HepG2 (cell line): ENCODE results near the gene RBMS2. TPM values are rescaled to one million over a fixed set of nuclear protein-coding genes. Genes with fewer than 3 reads are reported as not detected.
A peak's percentile ranks its signal among the peaks of the same experiment; 100 is the strongest.

Experiments used
- CREM ChIP-seq, 2 experiments: sonication (generic) in 1 of 2; formaldehyde crosslinking in 1 of 2; IDR thresholded peaks; 2 replicates each; pipeline versions ENCODE4 v1.4.0 to v1.6.1; 2016 to 2020; ENCODE audit warnings: antibody characterized with exemption in 1 of 2, mild to moderate bottlenecking in 1 of 2, missing genetic modification reagents in 1 of 2
- RXRB ChIP-seq: IDR thresholded peaks from 2 replicates; pipeline ENCODE4 v1.6.1; 2016; ENCODE audit warnings: borderline replicate concordance, missing genetic modification reagents, missing compliant biosample characterization
- U2AF1 ChIP-seq: fragments of 200-400 bp; formaldehyde crosslinking; optimal IDR thresholded peaks from 2 replicates; pipeline ENCODE3; 2017; ENCODE audit warnings: mild to moderate bottlenecking, low read depth, low read length
- ZNF556 ChIP-seq: sonication (generic); formaldehyde crosslinking; IDR thresholded peaks from 2 replicates; pipeline ENCODE4 v1.4.0; 2020; ENCODE audit warnings: mild to moderate bottlenecking, missing genetic modification reagents, borderline replicate concordance
- ZNF678 ChIP-seq: sonication (generic); formaldehyde crosslinking; IDR thresholded peaks from 2 replicates; pipeline ENCODE4 v1.4.0; 2020; ENCODE audit warnings: mild to moderate bottlenecking, missing genetic modification reagents
- ZNF772 ChIP-seq: sonication (generic); formaldehyde crosslinking; IDR thresholded peaks from 2 replicates; pipeline ENCODE4 v1.5.0; 2020; ENCODE audit warnings: mild to moderate bottlenecking, missing genetic modification reagents
- ZSCAN20 ChIP-seq: sonication (generic); formaldehyde crosslinking; IDR thresholded peaks from 2 replicates; pipeline ENCODE4 v1.4.0; 2020; ENCODE audit warnings: missing genetic modification reagents, mild to moderate bottlenecking, borderline replicate concordance
- polyA plus RNA-seq, 8 experiments: library from polyadenylated mRNA; depleted of rRNA in 3 of 8; stranded (reverse) in 7 of 8; unstranded in 1 of 8; fragments of >200 nt; fragmentation: Illumina TruSeq in 4 of 8; extraction: Trizol in 4 of 8; gene quantifications; 2 replicates each; pipeline versions ENCODE4 v1.2.1 to v1.2.3, GENCODE V29; 2011 to 2016; ENCODE audit warnings: low read depth in 4 of 8, missing spikeins in 1 of 8, mixed read lengths in 1 of 8; ENCODE audit not compliant: insufficient read depth in 1 of 8
- total RNA-seq, 5 experiments: library from RNA; depleted of rRNA; stranded (reverse); fragments of >200 nt; fragmentation: Illumina TruSeq; extraction: Trizol; gene quantifications; 2 replicates each; pipeline ENCODE4 v1.2.3, GENCODE V29; 2016; ENCODE audit warnings: low read depth in 1 of 5
- TF ChIP-seq, protein P1 (sequence below): sonication (generic); formaldehyde crosslinking; IDR thresholded peaks from 2 replicates; pipeline ENCODE4 v1.4.0; 2020; ENCODE audit warnings: missing genetic modification reagents; ENCODE audit errors: not compliant biosample characterization
- TF ChIP-seq, protein P2 (sequence below): sonication (generic); formaldehyde crosslinking; IDR thresholded peaks from one replicate; pipeline ENCODE4 v1.5.1; 2020; ENCODE audit warnings: mild to moderate bottlenecking, missing genetic modification reagents; ENCODE audit errors: not compliant biosample characterization
- TF ChIP-seq, protein P3 (sequence below): sonication (generic); formaldehyde crosslinking; IDR thresholded peaks from 2 replicates; pipeline ENCODE4 v1.8.0; 2022; ENCODE audit warnings: mild to moderate bottlenecking, missing genetic modification reagents; ENCODE audit not compliant: insufficient replicate concordance
- TF ChIP-seq, protein P4 (sequence below): sonication (generic); formaldehyde crosslinking; IDR thresholded peaks from 2 replicates; pipeline ENCODE4 v1.4.0; 2020; ENCODE audit warnings: mild to moderate bottlenecking, missing genetic modification reagents
- TF ChIP-seq, protein P5 (sequence below): sonication (generic); formaldehyde crosslinking; IDR thresholded peaks from 2 replicates; pipeline ENCODE4 v1.4.0; 2020; ENCODE audit warnings: mild to moderate bottlenecking, missing genetic modification reagents
- TF ChIP-seq, protein P6 (sequence below): IDR thresholded peaks from 2 replicates; pipeline ENCODE4 v1.6.1; 2018; ENCODE audit warnings: missing genetic modification reagents

Gene RBMS2
- total and polyA plus RNA-seq, 2 of the 13 experiments (the other 11 are each of a cell fraction or from before 2014, with no cell fraction given): 0.53 to 7.4 TPM

DNA sequence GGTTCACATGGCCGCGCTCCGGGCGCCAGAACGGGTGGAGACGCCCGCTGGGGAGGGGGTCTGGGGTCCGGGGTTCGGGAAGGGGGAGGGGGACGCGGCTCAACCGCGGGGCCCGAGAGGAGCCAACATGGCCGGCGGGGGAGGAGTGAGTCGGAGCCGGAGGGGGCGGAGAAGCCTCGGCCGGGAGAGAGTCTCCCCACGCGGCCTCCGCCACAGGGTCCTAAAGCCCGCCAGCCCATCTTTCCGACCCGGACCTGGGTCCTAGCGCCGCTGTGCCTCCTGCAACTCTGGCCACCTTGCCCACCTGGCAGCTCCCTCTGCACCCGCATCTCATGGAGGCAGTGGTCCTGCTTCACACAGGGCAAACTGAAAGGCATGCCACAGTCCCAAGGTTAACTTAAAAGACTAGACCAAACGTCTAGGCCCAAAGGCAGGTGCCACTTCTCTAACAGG, 108.6 kb downstream of the RBMS2 start, which contains the start of gene BAZ2A (continued):
- TF ChIP-seq, protein P1, sequence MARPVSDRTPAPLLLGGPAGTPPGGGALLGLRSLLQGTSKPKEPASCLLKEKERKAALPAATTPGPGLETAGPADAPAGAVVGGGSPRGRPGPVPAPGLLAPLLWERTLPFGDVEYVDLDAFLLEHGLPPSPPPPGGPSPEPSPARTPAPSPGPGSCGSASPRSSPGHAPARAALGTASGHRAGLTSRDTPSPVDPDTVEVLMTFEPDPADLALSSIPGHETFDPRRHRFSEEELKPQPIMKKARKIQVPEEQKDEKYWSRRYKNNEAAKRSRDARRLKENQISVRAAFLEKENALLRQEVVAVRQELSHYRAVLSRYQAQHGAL (CRISPR knock-in tag): no peak
- TF ChIP-seq RXRB (CRISPR knock-in tag) (peak; percentile 57; the same call in 1 of the 2 replicates), ZNF556 (CRISPR knock-in tag) (no peak), ZNF678 (no peak), U2AF1 (no peak), ZSCAN20 (no peak), CREM (IDR thresholded peaks at IDR 0.05) (peak; percentile 23; the same call in 1 of the 2 replicates), CREM (CRISPR knock-in tag; IDR thresholded peaks at IDR 0.05) (no peak), ZNF772 (CRISPR knock-in tag) (0 out of 2 replicates have a peak, but pooled peaks have one; percentile 23)
- TF ChIP-seq, protein P2, sequence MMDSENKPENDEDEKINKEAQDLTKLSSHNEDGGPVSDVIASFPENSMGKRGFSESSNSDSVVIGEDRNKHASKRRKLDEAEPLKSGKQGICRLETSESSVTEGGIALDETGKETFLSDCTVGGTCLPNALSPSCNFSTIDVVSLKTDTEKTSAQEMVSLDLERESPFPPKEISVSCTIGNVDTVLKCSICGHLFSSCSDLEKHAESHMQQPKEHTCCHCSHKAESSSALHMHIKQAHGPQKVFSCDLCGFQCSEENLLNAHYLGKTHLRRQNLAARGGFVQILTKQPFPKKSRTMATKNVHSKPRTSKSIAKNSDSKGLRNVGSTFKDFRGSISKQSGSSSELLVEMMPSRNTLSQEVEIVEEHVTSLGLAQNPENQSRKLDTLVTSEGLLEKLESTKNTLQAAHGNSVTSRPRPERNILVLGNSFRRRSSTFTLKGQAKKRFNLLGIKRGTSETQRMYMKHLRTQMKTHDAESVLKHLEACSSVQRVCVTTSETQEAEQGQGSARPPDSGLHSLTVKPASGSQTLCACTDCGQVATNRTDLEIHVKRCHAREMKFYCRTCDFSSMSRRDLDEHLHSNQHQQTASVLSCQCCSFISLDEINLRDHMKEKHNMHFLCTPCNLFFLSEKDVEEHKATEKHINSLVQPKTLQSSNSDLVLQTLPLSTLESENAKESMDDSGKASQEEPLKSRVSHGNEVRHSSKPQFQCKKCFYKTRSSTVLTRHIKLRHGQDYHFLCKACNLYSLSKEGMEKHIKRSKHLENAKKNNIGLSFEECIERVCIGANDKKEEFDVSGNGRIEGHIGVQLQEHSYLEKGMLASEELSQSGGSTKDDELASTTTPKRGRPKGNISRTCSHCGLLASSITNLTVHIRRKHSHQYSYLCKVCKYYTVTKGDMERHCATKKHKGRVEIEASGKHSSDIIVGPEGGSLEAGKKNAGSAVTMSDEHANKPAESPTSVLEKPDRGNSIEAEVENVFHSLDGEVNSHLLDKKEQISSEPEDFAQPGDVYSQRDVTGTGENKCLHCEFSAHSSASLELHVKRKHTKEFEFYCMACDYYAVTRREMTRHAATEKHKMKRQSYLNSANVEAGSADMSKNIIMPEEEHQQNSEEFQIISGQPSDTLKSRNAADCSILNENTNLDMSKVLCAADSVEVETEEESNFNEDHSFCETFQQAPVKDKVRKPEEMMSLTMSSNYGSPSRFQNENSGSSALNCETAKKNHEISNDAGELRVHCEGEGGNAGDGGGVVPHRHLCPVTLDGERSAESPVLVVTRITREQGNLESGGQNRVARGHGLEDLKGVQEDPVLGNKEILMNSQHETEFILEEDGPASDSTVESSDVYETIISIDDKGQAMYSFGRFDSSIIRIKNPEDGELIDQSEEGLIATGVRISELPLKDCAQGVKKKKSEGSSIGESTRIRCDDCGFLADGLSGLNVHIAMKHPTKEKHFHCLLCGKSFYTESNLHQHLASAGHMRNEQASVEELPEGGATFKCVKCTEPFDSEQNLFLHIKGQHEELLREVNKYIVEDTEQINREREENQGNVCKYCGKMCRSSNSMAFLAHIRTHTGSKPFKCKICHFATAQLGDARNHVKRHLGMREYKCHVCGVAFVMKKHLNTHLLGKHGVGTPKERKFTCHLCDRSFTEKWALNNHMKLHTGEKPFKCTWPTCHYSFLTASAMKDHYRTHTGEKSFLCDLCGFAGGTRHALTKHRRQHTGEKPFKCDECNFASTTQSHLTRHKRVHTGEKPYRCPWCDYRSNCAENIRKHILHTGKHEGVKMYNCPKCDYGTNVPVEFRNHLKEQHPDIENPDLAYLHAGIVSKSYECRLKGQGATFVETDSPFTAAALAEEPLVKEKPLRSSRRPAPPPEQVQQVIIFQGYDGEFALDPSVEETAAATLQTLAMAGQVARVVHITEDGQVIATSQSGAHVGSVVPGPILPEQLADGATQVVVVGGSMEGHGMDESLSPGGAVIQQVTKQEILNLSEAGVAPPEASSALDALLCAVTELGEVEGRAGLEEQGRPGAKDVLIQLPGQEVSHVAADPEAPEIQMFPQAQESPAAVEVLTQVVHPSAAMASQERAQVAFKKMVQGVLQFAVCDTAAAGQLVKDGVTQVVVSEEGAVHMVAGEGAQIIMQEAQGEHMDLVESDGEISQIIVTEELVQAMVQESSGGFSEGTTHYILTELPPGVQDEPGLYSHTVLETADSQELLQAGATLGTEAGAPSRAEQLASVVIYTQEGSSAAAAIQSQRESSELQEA (CRISPR knock-in tag): peak; percentile 4
- TF ChIP-seq, protein P3, sequence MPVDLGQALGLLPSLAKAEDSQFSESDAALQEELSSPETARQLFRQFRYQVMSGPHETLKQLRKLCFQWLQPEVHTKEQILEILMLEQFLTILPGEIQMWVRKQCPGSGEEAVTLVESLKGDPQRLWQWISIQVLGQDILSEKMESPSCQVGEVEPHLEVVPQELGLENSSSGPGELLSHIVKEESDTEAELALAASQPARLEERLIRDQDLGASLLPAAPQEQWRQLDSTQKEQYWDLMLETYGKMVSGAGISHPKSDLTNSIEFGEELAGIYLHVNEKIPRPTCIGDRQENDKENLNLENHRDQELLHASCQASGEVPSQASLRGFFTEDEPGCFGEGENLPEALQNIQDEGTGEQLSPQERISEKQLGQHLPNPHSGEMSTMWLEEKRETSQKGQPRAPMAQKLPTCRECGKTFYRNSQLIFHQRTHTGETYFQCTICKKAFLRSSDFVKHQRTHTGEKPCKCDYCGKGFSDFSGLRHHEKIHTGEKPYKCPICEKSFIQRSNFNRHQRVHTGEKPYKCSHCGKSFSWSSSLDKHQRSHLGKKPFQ (CRISPR knock-in tag): no peak
- TF ChIP-seq, protein P4, sequence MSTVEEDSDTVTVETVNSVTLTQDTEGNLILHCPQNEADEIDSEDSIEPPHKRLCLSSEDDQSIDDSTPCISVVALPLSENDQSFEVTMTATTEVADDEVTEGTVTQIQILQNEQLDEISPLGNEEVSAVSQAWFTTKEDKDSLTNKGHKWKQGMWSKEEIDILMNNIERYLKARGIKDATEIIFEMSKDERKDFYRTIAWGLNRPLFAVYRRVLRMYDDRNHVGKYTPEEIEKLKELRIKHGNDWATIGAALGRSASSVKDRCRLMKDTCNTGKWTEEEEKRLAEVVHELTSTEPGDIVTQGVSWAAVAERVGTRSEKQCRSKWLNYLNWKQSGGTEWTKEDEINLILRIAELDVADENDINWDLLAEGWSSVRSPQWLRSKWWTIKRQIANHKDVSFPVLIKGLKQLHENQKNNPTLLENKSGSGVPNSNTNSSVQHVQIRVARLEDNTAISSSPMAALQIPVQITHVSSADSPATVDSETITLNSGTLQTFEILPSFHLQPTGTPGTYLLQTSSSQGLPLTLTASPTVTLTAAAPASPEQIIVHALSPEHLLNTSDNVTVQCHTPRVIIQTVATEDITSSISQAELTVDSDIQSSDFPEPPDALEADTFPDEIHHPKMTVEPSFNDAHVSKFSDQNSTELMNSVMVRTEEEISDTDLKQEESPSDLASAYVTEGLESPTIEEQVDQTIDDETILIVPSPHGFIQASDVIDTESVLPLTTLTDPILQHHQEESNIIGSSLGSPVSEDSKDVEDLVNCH (CRISPR knock-in tag): no peak
- TF ChIP-seq, protein P5, sequence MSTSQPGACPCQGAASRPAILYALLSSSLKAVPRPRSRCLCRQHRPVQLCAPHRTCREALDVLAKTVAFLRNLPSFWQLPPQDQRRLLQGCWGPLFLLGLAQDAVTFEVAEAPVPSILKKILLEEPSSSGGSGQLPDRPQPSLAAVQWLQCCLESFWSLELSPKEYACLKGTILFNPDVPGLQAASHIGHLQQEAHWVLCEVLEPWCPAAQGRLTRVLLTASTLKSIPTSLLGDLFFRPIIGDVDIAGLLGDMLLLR (CRISPR knock-in tag): no peak
- TF ChIP-seq, protein P6, sequence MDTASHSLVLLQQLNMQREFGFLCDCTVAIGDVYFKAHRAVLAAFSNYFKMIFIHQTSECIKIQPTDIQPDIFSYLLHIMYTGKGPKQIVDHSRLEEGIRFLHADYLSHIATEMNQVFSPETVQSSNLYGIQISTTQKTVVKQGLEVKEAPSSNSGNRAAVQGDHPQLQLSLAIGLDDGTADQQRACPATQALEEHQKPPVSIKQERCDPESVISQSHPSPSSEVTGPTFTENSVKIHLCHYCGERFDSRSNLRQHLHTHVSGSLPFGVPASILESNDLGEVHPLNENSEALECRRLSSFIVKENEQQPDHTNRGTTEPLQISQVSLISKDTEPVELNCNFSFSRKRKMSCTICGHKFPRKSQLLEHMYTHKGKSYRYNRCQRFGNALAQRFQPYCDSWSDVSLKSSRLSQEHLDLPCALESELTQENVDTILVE (CRISPR knock-in tag): no peak
